PC-9 (cell line): ENCODE data around the gene CNPY4. TPM values are rescaled to one million over a fixed set of nuclear protein-coding genes. Genes with fewer than 3 reads are reported as not detected.

Experiments
- BruUV-seq: library from RNA; stranded (reverse); fragments of 400-500 nt; replicated peaks from 2 replicates; lab custom pipeline; 2021; lab: Mats Ljungman, UMichigan
- CTCF ChIA-PET: fragments of 300-600 bp; sonication (Branson Sonifier 250); formaldehyde crosslinking; loops from one replicate; lab custom pipeline; 2022; ENCODE audit warnings: antibody characterized with exemption; lab: Charles Lee
- POLR2A ChIA-PET: fragments of 300-600 bp; sonication (Branson Sonifier 250); formaldehyde crosslinking; loops from one replicate; lab custom pipeline; 2022; ENCODE audit warnings: antibody characterized with exemption; ENCODE audit not compliant: unreplicated experiment; lab: Charles Lee
- DNase-seq, 2 experiments: peaks; one replicate each; pipeline versions ENCODE4 v3.0.0 to v3.0.0-alpha.2; 2015 to 2022; ENCODE audit warnings: mixed read lengths in 1 of 2
- H2AFZ ChIP-seq: fragments of 200-600 bp; sonication (generic); 2 replicates; pipeline ENCODE4 v1.8.1; 2017; ENCODE audit warnings: antibody characterized with exemption
- H3F3A ChIP-seq: fragments of 200-600 bp; sonication (generic); 2 replicates; pipeline ENCODE4 v1.8.1; 2017; ENCODE audit warnings: antibody characterized with exemption, mild to moderate bottlenecking, low read depth; ENCODE audit not compliant: insufficient read depth
- H3K27ac ChIP-seq: fragments of 200-600 bp; sonication (generic); 2 replicates; pipeline ENCODE4 v1.6.1; 2016; ENCODE audit warnings: mixed run types
- H3K27me3 ChIP-seq: fragments of 200-600 bp; sonication (generic); 2 replicates; pipeline ENCODE4 v1.6.1; 2016; ENCODE audit warnings: low read depth, mixed run types; ENCODE audit not compliant: insufficient read depth
- H3K36me3 ChIP-seq: fragments of 200-600 bp; sonication (generic); 2 replicates; pipeline ENCODE4 v1.6.1; 2016; ENCODE audit warnings: low read depth, mixed run types
- H3K4me1 ChIP-seq: fragments of 200-600 bp; sonication (generic); replicated peaks from 2 replicates; pipeline ENCODE4 v1.6.1; 2016; ENCODE audit warnings: mixed run types; ENCODE audit not compliant: insufficient read depth
- H3K4me2 ChIP-seq: fragments of 200-600 bp; sonication (generic); 2 replicates; pipeline ENCODE4 v1.6.1; 2017; ENCODE audit warnings: mixed run types
- H3K4me3 ChIP-seq: fragments of 200-600 bp; sonication (generic); 2 replicates; pipeline ENCODE4 v1.6.1; 2016; ENCODE audit warnings: mixed run types
- H3K79me2 ChIP-seq: fragments of 200-600 bp; sonication (generic); 2 replicates; pipeline ENCODE4 v1.6.1; 2017; ENCODE audit warnings: low read depth, mixed run types
- H3K9me2 ChIP-seq: fragments of 200-600 bp; sonication (generic); 2 replicates; pipeline ENCODE4 v1.8.1; 2017; ENCODE audit warnings: mild to moderate bottlenecking; ENCODE audit not compliant: insufficient read depth
- H3K9me3 ChIP-seq: fragments of 200-600 bp; sonication (generic); 2 replicates; pipeline ENCODE4 v1.8.1; 2016; ENCODE audit warnings: low read depth; ENCODE audit not compliant: insufficient read depth
- H4K20me1 ChIP-seq: fragments of 200-600 bp; sonication (generic); 2 replicates; pipeline ENCODE4 v1.8.1; 2017; ENCODE audit not compliant: insufficient read depth
- CTCF ChIP-seq: fragments of 200-600 bp; sonication (generic); conservative IDR thresholded peaks from 2 replicates; pipeline ENCODE4 v1.6.1; 2017; ENCODE audit warnings: mixed run types, antibody characterized with exemption, mild to moderate bottlenecking, moderate library complexity
- EZH2 ChIP-seq: fragments of 200-600 bp; sonication (generic); IDR thresholded peaks from 2 replicates; pipeline ENCODE4 v1.8.0; 2017; ENCODE audit warnings: antibody characterized with exemption, low read depth
- intact Hi-C: fragments of 100-400 bp; cut with micrococcal nuclease; formaldehyde crosslinking; loops from one replicate; pipeline ENCODE4 v1.10.0; 2022; ENCODE audit not compliant: unreplicated experiment
- total RNA-seq: library from RNA; stranded (reverse); gene quantifications from 2 replicates; pipeline ENCODE4 v1.2.3, GENCODE V29; 2021

The CNPY4 gene
- total RNA-seq, 1 experiment from 2014 or later, result 10.3 TPM

GRCh38 chr7:100122067-100122466 is 2.6 kb downstream of the CNPY4 start:
- H3K4me1 ChIP-seq, result peaks cover 13% of the 10 kb centered on the region; the same call in 1 of the 2 replicates
- no peaks in the 10 kb centered on the region for H3K27me3 ChIP-seq
- H3K27ac ChIP-seq, result no peak overlapping the region
- H3K4me2 ChIP-seq, result no peak overlapping the region
- H3K36me3 ChIP-seq, result no peaks in the 10 kb centered on the region
- H3K79me2 ChIP-seq, result peaks cover 8% of the 10 kb centered on the region; the same call in 1 of the 2 replicates
- peaks cover 16% of the 10 kb centered on the region; the same call in 1 of the 2 replicates for H3F3A ChIP-seq
- POLR2A ChIA-PET, result no interaction called here
- H4K20me1 ChIP-seq, result no peaks in the 10 kb centered on the region
- BruUV-seq, result no TSS peak
- no peaks in the 10 kb centered on the region for H3K9me3 ChIP-seq
- TF ChIP-seq EZH2 (no peak), CTCF (no peak)
- CTCF ChIA-PET, result no interaction called here
- no peak for DNase-seq
- no peak overlapping the region for H2AFZ ChIP-seq
- no peaks in the 10 kb centered on the region for H3K9me2 ChIP-seq
- intact Hi-C loops, result no loop called here
- H3K4me3 ChIP-seq, result no peak overlapping the region

- Histone ChIP-seq H3K4me1 (peaks cover 13% of the 10 kb centered on the region; the same call in 1 of the 2 replicates), H3F3A (peaks cover 16% of the 10 kb centered on the region; the same call in 1 of the 2 replicates), H3K79me2 (peaks cover 8% of the 10 kb centered on the region; the same call in 1 of the 2 replicates), H3K9me3 (no peaks in the 10 kb centered on the region), H3K9me2 (no peaks in the 10 kb centered on the region), H2AFZ (no peak overlapping the region), H3K36me3 (no peaks in the 10 kb centered on the region), H4K20me1 (no peaks in the 10 kb centered on the region), H3K4me3 (no peak overlapping the region), H3K27me3 (no peaks in the 10 kb centered on the region), H3K4me2 (no peak overlapping the region), H3K27ac (no peak overlapping the region)
- intact Hi-C loops, result no loop called here
- ChIA-PET POLR2A (no interaction called here), CTCF (interaction anchor here (0.6 kb wide), 1 partner anchor 690 kb away, joined by 9 read pairs; no protein-coding TSS in a partner anchor)
- no TSS peak for BruUV-seq
- TF ChIP-seq CTCF (no peak), EZH2 (no peak)
- DNase-seq, result no peak
Observed at GRCh38 chr7:100122568-100122967, 3.1 kb downstream of the CNPY4 start.

GRCh38 chr7:100124301-100125230 is 5.1 kb downstream of the CNPY4 start:
- peaks cover 29% of the 10 kb centered on the region for H3F3A ChIP-seq
- H2AFZ ChIP-seq, result no peak overlapping the region
- ChIA-PET POLR2A (interaction anchor here (0.5 kb wide), 1 partner anchor 28 kb away, joined by 7 read pairs; no protein-coding TSS in a partner anchor), CTCF (interaction anchor here (0.6 to 0.7 kb wide), 5 partner anchors 42 to 1050 kb away, joined by 3 to 5 read pairs (median 4); no protein-coding TSS in a partner anchor)
- no peaks in the 10 kb centered on the region for H3K27me3 ChIP-seq
- H3K9me2 ChIP-seq, result no peaks in the 10 kb centered on the region
- no peaks in the 10 kb centered on the region for H4K20me1 ChIP-seq
- no peak for DNase-seq
- H3K4me2 ChIP-seq, result 0 out of 2 replicates have a peak overlapping the region, but pooled peaks have one; percentile 80
- H3K79me2 ChIP-seq, result peaks cover 8% of the 10 kb centered on the region; the same call in 1 of the 2 replicates
- peaks cover 18% of the 10 kb centered on the region; the same call in 1 of the 2 replicates for H3K4me1 ChIP-seq
- no peaks in the 10 kb centered on the region for H3K36me3 ChIP-seq
- BruUV-seq, result no TSS peak
- H3K27ac ChIP-seq, result no peak overlapping the region
- H3K4me3 ChIP-seq, result no peak overlapping the region
- H3K9me3 ChIP-seq, result no peaks in the 10 kb centered on the region
- intact Hi-C loops, result no loop called here
- TF ChIP-seq CTCF (no peak), EZH2 (no peak)
